ENCODE data around the gene UBE2D2.
"Not testable (repeated sequence)": the region's sequence is repeated elsewhere in the genome, so short reads cannot be mapped to it uniquely, and the experiment has no call there.

The UBE2D2 gene
- 125 reads per million, percentile 86 among the genes with 10 or more reads in this experiment for total RNA-seq

DNA sequence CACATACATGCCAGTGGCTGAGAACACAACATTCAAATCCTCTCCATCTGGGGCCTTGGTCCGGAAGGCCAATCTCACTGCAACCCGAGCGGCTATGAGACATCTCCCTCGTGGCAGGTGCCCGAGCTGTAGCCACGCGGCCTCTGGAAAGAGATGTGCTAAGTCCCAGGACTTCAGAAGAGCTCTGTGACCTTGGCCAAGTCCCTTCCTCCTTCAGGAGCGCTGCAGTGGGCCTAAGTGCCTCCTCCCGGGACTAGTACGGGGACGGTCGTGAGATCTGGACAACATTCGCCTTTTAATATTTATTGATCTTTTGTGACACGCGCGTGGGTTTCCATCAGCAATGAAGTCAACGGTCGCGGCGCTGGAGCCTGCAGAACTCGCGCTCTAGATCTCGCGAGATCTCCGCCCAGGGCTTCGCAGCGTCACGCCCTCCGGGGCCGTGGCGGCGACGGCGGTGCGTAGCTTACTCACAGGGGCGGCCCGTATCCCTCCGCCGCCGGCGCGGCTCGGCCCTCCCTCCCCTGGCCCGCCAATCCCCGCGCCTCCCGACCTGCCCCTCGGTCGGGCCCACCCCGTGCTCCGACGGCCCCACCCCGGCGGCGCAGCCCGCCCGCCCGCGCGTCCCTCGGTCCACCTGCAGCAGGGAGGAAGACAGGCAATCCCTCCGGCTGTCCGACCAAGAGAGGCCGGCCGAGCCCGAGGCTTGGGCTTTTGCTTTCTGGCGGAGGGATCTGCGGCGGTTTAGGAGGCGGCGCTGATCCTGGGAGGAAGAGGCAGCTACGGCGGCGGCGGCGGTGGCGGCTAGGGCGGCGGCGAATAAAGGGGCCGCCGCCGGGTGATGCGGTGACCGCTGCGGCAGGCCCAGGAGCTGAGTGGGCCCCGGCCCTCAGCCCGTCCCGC lies at the start of gene UBE2D2:
Gene UBE2D2 (plus strand): TSS at position 588 of the 903 bp plus-strand sequence. CDS start 453 bp downstream, outside the sequence.
- DNase-seq: peak; percentile 99

DNA sequence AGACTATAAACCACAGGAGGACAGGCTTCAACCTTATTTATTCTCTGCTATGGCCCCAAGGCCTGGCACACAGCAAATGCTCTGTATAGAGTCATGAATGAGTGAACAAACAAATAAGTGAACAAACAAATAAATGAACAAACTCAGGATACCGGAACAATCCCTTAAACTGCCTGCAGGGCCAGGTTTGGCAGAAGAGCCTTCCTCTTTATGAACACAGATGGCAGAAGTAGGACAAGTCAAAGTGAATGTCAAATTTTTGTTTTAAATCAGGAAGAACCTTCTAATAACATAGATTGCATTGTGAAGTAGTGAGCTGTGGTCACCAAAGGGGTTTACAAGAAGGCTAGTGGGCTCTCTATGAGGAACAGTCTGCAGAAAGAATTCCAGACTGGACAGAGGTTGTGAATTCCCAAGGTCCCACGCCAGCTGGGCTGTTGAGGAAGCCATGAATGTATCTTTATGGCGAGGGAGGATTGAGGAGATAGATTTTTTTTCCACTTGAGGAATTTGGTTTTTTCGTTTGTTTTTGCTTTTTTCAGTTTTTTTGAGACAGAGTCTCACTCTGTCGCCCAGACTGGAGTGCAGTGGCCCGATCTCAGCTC lies 48.3 kb upstream of the UBE2D2 start:
- no peak for DNase-seq

DNA sequence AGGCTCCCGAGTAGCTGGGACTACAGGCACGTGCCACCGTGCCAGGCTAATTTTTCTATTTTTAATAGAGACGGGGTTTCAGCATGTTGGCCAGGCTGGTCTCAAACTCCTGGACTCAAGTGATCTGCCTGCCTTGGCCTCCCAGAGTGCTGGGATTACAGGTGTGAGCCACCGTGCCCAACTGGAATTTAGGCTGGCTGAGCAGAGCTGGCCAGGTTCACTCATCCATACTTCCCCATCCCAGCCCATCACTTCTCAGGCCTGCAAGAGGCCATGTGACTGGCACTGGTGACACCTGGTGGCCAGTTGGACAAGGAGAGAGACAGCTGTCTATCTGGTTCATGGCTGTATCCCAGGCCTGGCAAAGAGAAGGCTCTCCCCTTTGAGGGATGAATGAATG lies 47.7 kb upstream of the UBE2D2 start:
- peak; percentile 76 for DNase-seq

DNA sequence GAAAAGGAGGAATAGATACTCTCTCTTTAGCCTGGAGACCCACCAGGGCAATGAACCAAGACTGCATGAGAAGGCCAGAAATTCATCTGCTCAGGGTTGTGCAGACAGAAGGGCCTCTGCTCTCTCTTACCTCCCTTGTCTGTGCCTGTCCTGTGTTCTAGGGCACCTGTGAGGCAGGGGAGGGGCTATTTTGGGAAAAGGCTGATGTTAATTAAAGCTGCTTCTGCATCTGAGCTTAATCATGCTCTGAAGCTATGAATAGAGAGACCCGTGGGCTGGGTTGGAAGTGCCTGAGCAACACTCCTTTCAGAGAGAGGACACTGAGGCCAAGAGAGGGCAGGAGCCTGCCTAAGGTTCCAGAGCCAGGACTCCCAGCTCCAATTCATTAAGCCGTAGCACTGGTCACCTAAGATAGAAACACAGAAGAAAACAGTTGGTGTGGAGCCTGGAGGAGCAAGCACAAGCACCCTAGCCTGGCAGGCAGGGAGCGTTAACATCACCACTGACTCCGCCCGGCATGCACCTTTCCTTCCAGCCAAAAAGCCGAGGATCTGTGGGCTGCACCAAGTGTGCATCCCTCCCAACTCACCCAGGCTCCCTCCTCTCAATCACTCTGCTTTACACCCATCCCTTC lies 47.2 kb upstream of the UBE2D2 start:
- no peak for DNase-seq

DNA sequence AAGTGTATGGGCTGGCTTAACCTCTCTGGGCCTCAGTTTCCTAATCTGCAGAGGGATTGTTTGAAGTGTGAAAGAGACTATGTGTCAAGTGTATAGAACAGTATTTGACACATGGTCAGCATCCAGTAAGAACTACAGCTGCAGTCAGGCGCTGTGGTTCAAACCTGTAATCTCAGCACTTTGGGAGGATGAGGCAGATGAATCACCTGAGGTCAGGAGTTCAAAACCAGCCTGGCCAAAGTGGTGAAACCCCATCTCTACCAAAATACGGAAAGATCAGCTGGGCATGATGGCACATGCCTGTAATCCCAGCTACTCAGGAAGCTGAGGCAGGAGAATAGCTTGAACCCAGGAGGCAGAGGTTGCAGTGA lies 46.7 kb upstream of the UBE2D2 start:
- no peak for DNase-seq

GRCh38 chr5:139517683-139518564 lies 43.2 kb upstream of the UBE2D2 start:
- peak; percentile 81 for DNase-seq

- DNase-seq: no peak
Observed at GRCh38 chr5:139523635-139524445, 37.3 kb upstream of the UBE2D2 start.

GRCh38 chr5:139524446-139524845 lies 36.7 kb upstream of the UBE2D2 start:
- no peak for DNase-seq

DNA sequence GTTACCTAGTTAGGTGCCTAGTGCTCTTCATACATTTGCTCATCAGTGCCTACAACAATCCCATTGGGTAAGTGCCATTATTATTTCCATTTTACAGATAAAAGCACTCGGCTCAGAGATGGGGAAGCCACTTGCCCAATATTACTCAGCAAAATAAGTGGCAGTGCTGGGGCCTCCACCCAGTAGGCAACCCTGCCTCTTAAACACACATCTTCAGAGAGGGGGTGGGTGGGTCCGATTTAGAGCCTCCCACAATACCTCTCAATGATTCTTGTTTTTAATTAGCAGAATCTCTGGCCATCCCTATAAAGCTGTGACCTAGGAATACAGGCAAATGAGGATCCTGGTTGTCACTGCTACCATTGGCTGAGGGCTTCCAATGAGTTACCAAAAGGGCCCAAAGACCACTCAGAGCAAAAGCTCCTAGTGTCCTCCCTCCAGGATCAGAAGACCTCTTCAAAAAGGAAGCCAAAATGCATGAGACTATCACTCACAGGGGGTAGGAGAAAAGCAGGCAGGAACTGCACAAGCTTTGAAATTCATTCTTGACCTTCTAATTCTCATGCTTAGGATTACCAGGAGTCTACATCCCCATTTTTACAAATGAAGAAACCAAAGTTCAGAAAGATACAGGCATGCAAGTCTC lies 36.1 kb upstream of the UBE2D2 start:
- no peak for DNase-seq

DNA sequence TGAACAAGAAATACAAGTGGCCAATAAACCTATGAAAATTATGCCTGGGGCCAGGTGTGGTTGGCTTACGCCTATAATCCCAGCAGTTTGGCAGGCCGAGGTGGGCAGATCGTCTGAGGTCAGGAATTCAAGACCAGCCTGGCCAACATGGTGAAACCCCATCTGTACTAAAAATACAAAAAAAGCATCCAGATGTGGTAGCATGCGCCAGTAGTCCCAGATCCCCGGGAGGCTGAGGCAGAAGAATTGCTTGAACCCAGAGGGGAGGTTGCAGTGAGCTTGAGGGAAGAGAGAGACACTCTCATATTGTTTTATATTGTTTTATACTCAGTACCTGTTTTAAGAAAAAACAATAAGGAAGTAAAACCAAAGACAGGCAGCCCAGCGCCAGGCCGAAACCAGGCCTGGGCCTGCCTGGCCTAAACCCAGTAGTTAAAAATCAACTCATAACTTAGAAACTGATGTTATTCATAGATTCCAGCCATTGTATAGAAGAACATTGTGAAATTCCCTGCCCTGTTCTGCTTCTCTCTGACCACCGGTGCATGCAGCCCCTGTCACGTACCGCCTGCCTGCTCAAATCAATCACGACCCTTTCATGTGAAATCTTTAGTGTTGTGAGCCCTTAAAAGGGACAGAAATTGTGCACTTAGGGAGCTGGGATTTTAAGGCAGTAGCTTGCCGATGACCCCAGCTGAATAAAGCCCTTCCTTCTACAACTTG lies 35.4 kb upstream of the UBE2D2 start:
- DNase-seq: not testable (repeated sequence)

DNA sequence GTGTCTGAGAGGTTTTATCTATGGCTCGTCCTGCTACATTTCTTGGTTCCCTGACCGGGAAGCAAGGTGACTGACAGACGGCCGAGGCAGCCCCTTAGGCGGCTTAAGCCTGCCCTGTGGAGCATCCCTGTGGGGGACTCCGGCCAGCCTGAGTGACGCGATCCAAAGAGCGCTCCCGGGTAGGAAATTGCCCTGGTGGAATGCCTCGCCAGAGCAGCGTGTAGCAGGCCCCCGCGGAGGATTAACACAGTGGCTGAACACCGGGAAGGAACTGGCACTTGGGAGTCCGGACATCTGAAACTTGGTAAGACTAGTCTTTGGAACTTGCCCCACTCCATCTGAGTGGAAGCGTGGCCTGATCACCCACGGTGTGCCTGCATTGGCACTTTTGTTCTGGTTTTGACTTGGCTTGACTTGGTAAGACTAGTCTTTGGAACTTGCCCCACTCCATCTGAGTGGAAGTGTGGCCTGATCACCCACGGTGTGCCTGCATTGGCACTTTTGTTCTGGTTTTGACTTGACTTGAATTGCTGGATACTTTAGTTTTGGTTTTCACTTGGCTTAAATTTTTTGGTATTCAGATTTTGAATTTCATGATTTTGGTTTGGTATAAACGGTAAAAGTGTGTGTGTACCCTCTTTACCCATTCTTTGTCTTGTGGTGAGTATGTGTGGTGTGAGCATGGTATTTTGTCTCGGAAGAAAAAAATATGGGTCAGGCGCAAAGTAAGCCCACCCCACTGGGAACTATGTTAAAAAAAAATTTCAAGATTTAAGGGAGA lies 34.6 kb upstream of the UBE2D2 start:
- DNase-seq: not testable (repeated sequence)

DNA sequence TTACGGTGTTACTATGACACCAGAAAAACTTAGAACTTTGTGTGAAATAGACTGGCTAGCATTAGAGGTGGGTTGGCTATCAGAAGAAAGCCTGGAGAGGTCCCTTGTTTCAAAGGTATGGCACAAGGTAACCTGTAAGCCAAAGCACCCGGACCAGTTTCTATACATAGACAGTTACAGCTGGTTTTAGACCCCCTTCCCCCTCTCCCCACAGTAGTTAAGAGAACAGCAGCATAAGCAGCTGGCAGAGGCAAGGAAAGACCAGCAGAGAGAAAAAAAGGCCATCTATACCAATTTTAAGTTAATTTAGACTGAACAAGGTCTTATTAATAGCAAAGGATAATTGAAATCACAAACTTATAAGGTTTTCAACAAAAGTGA lies 34.1 kb upstream of the UBE2D2 start:
- not testable (repeated sequence) for DNase-seq

DNA sequence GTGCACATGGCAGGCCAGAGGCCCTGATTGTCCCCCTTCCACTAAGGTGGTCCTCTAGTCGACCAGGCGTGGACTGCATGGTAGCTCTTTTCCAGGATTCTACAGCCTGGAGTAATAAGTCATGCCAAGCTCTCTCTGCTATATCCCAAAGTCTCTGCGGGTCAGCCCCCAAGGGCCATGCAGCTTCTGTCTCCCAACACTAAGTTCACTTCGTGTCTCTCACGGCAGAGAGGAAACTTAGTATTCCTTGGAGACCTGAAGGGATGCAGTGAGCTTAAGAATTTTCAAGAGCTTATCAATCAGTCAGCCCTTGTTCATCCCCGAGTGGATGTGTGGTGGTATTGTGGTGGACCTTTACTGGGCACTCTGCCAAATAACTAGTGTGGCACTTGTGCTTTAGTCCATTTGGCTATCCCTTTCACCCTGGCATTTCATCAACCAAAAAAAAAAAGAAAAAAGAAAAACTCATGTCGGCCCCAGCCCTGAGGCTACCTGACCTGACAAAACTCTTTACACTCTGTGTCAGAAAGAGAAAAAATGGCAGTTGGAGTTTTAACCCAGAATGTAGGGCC lies 33.2 kb upstream of the UBE2D2 start:
- DNase-seq: not testable (repeated sequence)

- not testable (repeated sequence) for DNase-seq
Observed at GRCh38 chr5:139528695-139529094, 32.4 kb upstream of the UBE2D2 start.

- not testable (repeated sequence) for DNase-seq
Observed at GRCh38 chr5:139530079-139530478, 31.1 kb upstream of the UBE2D2 start.

- DNase-seq: no peak
Observed at GRCh38 chr5:139531772-139532169, 29.4 kb upstream of the UBE2D2 start.

GRCh38 chr5:139543423-139543991 lies 17.6 kb upstream of the UBE2D2 start:
- DNase-seq: peak; percentile 21

DNA sequence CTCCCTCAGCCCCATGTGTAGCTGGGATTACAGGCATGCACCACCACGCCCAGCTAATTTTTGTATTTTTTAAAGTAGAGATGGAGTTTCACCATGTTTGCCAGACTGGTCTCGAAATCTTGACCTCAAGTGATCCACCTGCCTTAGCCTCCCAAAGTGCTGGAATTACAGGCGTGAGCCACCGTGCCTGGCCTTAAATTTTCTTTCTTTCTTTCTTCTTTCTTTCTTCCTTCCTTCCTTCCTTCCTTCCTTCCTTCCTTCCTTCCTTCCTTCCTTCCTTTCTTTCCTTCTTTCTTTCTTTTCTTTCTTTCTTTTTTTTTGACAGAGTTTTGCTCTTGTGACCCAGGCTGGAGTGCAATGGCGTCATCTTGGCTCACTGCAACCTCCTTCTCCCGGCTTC lies 14.5 kb upstream of the UBE2D2 start:
- not testable (repeated sequence) for DNase-seq
